PFSK-1 (cell line): ENCODE results near the gene FADS1.

Experiments used
- FOXP2 ChIP-seq: optimal IDR thresholded peaks from 2 replicates; pipeline ENCODE3; 2011; ENCODE audit warnings: borderline replicate concordance, control low read depth, inconsistent platforms; ENCODE audit not compliant: insufficient read depth; ENCODE audit errors: extremely low read length, extremely low read depth
- POLR2AphosphoS5 ChIP-seq: IDR thresholded peaks from 2 replicates; pipeline ENCODE4 v1.6.1; 2012; ENCODE audit warnings: low read depth, mild to moderate bottlenecking, control low read depth, low read length, moderate library complexity
- REST ChIP-seq, 2 experiments: IDR thresholded peaks; 2 replicates each; pipeline versions ENCODE4 v1.6.1 to v1.8.0; 2011 to 2012; ENCODE audit warnings: low read depth in 2 of 2, low read length in 2 of 2, control low read depth in 1 of 2, inconsistent platforms in 1 of 2, mild to moderate bottlenecking in 1 of 2, moderate library complexity in 1 of 2; ENCODE audit not compliant: insufficient read depth in 1 of 2
- SIN3A ChIP-seq: IDR thresholded peaks from 2 replicates; pipeline ENCODE4 v1.6.1; 2012; ENCODE audit warnings: mild to moderate bottlenecking, low read length, moderate library complexity, borderline replicate concordance; ENCODE audit not compliant: insufficient read depth
- TAF1 ChIP-seq: IDR thresholded peaks from 2 replicates; pipeline ENCODE4 v1.6.1; 2012; ENCODE audit warnings: low read length, control low read depth, borderline replicate concordance; ENCODE audit not compliant: insufficient read depth

FADS1 gene

GRCh38 chr11:61764606-61765260 is 52.1 kb downstream of the FADS1 start:
- TF ChIP-seq TAF1 (no peak), SIN3A (no peak), REST (IDR thresholded peaks at IDR 0.05; ENCODE audit: insufficient read depth in 1 of 2, low read depth in 2 of 2, low read length in 2 of 2) (no peak), FOXP2 (no peak), POLR2AphosphoS5 (no peak)

GRCh38 chr11:61763930-61764605 is 52.7 kb downstream of the FADS1 start:
- TF ChIP-seq SIN3A (no peak), POLR2AphosphoS5 (no peak), TAF1 (no peak), FOXP2 (no peak), REST (IDR thresholded peaks at IDR 0.05; ENCODE audit: insufficient read depth in 1 of 2, low read depth in 2 of 2, low read length in 2 of 2) (no peak)

- TF ChIP-seq SIN3A (no peak), POLR2AphosphoS5 (no peak)
Measured at GRCh38 chr11:61762798-61763197, 54.0 kb downstream of the FADS1 start.

GRCh38 chr11:61762223-61762615 is 54.6 kb downstream of the FADS1 start:
- TF ChIP-seq TAF1 (no peak), POLR2AphosphoS5 (no peak), SIN3A (no peak), FOXP2 (no peak), REST (IDR thresholded peaks at IDR 0.05; ENCODE audit: insufficient read depth in 1 of 2, low read depth in 2 of 2, low read length in 2 of 2) (no peak)

GRCh38 chr11:61761440-61762222 is 55.2 kb downstream of the FADS1 start:
- TF ChIP-seq SIN3A (no peak), POLR2AphosphoS5 (no peak), REST (IDR thresholded peaks at IDR 0.05; ENCODE audit: insufficient read depth in 1 of 2, low read depth in 2 of 2, low read length in 2 of 2) (no peak), TAF1 (no peak), FOXP2 (no peak)
